SHP77 treated with DMSO at 0.1 percent for 48 hours (cell line): ENCODE data around the gene RANBP1.

Experiments
- DNase-seq: peaks from one replicate; lab custom pipeline; 2025; lab: John Stamatoyannopoulos, UW

The RANBP1 gene

DNA sequence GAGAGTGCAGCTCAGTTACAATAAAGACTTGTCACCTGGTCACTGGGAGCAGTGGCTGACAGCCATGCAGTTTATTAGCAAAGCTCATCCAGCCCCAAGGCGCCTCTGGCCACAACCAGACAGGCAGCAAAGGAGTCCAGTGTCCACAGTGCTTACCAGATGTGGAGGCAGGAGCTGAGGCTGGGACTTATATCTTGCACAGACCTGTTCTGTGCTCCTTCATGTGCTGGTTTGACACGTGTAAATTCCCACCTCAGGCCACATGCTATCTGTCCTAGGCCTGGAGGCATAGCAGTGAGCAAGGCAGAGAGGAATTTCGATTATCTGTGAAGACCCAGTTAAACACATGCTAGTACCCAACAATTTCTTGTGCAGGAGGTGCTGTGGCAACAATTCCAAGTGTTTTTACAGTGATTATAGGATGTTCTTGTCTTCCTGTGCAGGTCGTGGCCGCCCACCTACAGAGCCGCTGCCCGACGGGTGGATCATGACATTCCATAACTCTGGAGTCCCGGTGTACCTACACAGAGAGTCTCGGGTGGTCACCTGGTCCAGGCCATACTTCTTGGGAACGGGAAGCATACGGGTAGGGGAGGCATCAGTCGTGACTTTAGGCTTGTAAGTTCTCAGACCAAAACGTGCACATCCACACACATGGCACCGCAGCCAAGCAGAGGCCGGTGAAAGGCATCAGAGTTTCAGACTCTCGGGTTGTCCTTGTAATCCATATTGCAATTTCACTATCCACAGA, 26.5 kb upstream of the RANBP1 start:
- DNase-seq, result no peak

DNA sequence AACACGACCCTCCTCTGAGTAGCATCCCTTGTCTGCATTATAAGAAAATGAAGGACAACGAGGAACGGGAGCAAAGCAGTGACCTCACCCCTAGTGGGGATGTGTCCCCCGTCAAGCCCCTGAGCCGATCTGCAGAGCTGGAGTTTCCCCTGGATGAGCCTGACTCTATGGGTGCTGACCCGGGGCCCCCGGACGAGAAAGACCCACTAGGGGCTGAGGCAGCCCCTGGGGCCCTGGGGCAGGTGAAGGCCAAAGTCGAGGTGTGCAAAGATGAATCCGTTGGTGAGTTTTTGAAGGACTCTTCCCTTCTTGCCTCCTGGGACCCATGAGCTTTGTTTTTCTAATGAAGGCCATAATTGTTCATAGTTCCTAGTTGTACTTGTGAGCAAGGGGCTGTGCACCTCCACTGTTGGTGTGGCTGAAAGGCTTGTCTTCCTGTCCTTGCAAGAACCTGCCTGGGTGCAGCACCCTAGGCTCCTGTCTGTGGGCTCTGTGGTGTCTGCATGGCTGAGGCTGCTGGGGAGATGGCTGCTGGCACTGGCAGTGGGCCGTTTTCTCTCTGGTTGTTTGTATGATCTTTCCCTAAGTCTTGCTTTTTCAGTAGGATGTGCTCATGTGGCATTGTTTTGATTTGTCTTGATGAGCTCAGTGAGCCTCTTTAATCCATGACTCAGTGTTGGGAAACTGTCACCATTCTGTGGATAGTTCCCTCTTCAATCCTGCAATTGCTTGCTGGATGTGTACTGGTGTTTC, 25.8 kb upstream of the RANBP1 start:
- no peak for DNase-seq

DNA sequence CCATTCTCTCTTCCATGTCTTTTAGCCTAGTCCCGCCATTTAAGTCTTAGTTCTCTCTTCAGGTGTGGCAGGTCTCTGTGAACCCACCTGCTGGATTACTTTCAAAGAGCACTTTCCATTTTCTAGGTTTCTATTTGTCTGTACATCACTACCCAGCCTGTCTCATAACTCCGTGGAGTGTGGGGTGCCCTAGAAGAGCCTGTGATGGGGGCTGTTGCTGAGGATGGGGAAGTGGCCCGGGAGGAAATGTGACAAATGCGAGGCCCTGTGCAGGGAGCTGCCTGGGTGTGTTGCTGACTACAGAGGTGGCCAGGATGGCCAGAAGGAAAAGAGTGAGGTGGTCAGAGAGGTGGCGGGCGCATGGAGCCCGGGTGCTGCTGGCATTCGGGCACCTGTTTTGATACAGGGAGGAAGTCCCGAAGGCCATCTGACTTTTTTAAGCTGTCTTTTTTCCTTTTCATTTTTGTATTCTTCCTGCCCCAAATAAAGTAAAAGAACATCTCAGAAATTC, 25.1 kb upstream of the RANBP1 start:
- no peak for DNase-seq

DNA sequence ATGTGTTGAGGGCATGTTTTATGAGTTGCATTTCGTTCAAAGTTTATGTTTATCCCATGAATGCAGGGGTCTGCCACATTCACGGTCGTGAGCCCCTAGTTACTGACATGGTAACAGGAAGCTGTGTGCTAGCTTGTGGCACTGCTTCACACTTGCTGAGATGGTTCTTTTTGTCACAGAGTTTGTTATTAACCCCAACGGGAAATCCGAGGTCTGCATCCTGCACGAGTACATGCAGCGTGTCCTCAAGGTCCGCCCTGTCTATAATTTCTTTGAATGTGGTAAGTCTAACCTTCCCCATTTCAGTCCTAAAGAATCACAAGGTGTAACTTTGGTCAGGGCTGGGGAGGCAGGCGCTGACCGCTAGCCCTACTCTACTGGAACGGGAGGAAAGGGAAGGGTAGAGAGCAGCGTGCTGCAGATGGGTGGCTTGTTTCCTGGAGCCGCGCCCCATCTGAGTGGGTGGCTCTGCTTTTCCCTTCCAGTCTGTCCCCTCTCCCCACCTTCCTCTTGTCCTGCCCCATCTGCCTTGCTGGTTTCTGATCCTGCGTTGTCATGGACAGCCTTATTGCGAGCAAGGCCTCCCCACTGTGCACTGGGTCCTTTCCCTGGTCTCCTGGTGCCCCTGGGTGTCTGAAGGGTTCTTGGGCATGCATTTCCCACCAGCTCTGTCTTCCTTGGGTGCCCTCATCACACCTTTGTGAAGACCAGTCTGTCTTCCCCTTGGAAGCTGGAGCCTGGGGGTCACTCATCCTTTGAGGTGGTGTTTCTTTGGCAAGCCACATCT, 24.0 kb upstream of the RANBP1 start:
- no peak for DNase-seq

DNA sequence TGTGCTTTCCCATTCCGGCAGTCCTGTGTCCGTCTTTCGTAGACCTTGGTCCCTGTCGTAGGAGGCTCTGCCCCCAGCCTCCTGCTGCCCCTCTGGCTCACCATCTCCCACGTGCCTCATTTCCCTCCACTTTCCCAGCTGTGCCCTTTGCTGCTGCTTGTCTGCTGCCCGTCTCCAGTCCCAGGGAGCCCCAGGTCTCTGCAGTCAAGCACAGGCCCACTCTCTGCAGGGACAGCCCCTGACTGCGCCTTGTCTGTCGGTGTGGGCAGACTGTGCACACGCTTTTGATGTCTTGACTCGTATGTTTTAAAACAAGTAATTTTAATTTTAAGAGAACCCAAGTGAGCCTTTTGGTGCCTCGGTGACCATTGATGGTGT, 23.4 kb upstream of the RANBP1 start:
- DNase-seq, result no peak

DNA sequence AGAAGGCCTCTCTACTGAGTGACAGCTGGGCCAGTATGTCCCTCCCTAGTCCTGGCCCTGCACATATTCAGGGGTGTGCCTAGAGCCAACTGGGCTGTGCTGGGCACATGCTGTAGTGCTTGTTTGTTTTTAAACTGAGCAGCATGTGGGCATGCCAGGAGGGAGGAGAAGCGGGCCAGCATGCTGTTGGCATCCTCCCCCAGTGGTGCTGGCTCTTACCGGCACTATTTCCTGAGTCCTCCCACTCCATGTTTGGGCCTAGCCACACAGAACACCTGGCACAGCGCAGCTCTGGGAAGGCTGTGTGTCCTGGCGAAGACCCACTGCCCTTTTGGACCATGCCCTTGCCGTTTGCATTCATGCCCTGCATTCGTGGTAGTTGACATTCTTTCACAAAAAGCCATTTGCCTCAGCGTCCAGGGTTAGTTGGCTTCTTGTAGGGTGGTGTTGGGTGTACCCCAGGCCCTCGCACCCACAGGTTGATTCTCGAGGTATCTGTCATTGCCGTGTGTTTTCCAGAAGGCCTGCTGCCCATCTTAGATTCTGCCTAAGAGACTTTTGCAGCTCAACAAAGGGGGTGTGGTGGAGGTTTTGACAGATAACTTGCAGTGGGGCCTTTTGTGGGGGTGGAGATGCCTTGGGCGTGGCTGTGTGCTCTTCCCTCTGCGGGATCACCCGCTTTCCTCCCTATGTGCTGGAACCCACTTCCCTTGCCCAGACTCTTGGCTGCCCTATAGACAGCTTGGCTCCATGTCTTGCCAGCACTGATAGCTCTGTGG, 22.3 kb upstream of the RANBP1 start:
- no peak for DNase-seq

DNA sequence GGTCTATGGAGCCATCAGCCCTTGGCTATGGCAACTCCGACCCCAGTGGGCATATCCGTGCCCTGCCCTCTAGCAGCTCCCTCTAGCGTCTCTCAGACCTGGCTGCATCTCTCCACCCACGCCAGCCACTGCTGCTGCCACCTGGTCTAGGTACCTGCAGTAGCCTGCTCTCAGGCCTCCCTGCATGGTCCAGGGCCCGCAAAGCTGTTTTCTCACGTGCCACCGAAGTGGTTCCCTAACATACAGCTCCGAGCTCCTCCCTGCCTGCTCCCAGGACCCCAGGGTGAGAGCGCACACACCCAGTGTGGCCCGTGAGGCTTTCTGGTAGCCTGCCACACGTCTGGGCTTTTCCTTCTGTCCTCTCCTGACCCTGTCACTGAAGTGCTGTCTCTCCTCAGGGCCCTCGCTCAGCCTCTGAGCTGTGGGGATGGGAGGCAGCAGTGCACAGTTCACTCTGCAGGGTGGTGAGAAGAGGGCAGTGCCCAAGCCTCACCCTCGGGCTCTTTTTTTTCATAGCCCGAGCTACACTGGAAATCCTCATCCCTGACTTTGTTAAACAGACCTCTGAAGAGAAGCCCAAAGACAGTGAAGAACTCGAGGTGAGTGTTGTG, 21.6 kb upstream of the RANBP1 start:
- no peak for DNase-seq

DNA sequence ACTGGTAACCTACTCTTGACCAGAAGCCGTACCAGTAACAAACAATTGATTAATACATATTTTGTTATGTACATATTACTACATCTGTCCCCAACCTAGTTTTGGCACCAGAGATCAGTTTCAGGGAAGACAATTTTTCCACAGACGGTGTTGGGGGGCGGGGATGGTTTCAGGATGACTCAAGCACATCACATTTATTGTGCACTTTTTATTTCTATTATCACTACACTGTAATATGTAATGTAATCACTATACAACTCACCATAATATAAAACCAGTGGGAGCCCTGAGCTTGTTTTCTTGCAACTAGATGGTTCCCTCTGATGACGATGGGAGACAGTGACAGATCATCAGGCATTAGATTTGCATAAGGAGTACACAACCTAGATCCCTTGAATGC, 20.4 kb upstream of the RANBP1 start:
- DNase-seq, result no peak

DNA sequence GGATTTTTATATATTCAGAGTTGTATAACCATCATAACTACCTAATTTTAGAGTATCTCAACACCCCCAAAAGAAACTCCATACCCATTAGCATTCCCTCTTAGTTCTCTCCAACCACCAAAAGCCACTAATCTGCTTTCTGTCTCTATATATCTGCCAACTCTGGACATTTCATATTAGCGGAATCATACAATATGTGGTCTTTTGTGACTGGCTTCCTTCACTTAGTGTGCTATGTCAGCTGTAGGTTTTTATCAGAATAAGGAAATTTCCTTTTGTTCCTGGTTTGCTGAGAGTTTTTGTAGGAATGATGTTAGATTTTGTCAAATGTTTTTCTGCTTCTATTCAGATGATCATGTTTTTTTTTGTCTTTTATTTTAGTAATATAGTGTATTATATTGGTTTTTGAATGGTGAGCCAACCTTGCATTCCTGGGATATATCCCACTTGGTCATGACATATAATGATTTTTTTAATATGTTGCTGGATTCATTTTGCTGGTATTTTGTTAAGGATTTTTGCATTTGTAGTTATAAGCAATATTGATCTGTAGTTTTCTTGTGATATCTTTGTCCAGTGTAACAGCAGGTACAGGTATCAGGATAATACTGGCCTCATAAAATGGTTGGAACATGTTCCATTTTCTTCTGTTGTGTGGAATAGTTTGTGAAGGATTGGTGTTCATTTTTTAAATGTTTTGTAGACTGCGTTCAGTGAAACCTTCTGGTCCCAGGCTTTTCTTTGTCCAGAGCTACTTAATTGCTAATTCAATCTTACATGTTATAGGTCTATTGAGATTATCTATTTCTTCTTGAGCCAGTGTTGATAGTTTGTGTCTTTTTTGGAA, 19.1 kb upstream of the RANBP1 start:
- DNase-seq, result no peak

DNA sequence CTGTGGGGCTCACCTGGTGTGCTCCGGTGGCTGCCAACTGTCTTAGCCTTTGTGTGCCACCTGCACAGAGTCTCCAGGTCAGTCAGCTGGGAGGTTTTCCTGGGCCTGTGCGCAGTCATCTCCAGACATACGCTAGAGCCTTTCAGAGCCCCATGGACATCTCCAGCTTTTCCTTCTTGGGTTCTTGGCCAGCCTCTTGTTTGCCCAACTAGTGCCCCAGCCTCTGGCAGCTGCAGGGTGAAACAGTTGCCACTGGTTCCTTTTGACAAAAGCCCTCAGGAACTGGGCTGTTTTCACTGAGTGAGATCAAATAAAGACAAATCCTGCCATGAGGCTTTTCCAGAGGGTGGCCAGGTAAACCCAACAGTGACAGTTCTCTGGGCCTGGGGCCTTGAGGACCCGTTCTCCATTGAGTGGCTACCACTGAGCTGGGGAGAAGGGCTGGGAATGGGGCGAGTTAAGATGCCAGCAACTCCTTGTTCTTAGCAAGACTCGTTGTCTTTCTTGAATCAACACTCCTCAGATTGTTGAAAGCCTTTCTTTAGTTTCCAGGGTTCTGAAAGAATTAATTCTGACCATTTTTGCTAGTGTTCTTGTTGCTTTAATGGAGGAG, 16.7 kb upstream of the RANBP1 start:
- no peak for DNase-seq

DNA sequence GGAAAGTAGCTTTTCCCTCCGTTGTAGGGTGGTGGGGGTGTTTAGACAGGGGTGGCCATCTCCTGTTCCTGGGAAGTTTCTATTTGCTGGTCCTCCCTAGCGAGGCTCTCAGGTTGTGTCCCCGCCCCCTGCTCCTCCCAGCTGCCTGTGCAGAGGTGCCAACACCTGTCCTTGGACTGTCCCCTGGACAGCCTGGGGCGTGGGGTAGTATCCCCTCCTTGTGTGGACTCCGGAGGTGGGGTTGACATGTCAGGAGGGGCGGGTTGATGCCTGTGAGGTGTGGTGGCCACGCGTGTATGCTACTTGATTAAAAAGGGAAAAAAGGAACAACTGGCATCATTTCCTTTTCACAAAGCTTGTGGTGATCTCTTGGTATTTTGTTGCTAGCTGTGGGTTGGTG, 14.3 kb upstream of the RANBP1 start:
- no peak for DNase-seq

DNA sequence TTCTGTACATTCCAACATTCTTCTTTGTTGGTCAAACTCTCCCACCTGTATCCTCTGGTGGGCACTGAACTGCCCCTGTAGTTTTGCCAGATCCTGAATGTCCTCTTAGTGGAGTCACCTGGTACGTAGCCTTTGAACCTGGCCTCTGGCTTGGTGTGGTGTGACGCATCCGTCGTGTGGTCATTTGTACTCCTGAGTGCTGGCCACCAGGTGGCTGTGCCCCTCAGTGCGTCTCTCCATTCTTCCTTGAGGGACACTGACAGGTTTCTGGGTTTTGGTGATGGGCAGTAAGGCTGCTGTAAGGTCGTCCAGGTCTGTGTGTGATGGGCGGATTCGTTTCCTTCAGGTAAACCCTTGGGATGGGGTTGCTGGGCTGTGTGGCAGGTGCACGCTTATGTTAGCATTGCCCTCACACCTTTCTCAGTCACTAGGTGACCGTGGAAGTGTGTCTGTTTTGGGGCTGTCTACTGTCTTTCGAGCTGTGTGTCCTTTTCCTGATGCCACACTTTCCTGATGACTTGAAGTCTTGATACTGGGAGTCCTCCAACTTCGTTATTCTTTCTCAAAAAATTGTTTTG, 13.6 kb upstream of the RANBP1 start:
- no peak for DNase-seq

DNA sequence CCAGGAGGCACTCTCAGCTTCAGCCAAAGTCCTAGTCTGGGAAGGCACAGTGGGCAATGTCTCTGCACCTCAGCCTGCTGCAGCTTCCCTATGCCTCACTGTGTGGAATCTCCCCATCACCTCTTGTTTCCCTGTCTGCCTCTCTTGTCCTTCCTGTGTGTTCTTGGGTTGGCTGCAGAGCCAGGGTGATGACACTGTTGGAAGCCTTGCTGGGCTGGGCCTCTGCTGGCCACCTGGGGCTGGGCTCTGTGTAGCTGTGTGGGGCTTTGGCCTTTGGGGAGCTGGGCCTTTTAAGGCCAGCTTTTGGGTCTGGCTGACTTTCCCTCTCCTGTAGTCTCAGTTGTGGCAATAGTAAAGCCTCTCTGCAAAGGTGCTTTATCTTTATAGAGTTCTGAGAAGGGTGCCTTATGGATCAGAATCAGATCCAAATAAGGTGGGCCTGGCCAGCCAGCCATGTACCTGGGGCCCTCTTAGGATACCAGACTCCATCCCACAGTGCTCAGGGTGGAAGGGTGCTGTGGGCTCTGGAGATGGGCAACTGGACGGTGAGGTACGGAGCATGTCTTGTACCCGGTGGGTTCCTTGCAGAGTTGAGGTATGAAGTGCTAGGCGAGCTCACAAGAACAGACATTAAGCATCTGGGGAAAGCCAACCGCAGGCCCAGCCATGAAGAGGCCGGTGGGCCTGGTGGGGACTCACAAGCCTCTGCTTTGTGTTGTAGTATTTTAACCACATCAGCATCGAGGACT, 10.3 kb upstream of the RANBP1 start:
- no peak for DNase-seq

DNA sequence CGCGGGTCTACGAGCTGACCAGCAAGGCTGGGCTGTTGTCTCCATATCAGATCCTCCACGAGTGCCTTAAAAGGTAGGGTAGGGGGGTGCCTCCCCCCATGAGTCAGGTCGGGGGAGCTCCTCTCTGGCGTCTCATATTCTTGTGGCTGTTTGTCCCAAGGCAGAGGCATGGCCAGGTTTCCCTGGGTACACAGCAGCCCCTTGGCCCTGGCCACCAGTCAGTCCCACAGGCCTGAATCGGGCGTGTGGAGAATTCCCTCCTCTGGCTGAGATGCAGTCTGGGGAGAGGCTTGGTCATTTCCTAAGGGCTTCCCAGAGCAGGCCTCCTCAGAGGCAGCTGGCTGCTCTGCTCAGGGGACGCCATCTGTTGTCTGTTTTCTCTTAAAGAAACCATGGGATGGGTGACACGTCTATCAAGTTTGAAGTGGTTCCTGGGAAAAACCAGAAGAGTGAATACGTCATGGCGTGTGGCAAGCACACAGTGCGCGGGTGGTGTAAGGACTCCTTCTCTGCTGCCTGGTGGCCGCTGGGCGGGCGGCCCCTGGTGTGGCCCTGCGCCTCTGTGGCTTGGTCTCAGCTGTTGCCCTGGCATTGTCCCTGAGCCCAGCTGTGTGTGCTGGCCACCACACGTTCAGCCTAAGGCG, 9.6 kb upstream of the RANBP1 start:
- DNase-seq, result no peak

DNA sequence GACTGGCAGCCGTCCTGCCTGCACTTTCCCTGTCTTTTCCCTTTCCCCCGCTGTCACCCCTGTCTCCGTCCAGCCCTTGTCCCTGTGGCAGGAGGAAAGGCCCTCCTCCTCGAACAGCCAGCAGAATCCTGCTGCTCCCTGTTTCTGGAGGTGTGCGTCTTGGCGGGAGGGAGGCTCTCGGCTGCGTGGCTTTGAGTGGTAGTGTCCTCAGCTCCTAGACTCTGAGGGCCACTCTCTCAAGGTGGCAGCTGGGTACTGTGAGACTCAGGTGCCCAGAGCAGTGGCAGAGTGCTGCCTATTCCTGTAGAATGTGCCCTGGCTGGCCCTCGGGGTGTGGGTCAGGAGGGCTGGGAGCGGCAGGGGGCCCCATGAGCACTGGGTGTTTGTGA, 9.1 kb upstream of the RANBP1 start:
- DNase-seq, result no peak

DNA sequence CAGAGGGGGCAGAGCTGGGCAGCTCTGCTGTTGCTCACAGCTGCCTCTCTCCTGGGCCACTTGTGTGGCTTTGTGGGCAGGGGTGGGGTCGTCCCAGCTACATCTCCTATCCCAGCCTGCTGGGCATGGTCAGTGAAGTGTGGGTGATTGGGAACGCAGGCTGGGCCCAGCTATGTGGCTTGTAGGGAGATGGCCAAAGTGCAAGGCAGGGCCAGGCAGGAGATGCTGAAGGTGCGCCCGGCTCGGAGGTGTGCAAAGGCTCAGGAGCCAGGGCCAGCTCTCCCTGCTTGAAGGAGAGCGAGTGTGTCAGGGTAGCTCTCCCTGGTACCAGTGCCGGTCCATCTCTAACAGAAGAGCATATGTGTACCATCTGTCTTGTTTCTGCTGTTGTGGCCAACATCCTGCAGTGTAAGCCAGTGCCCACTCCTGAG, 8.4 kb upstream of the RANBP1 start:
- no peak for DNase-seq

DNA sequence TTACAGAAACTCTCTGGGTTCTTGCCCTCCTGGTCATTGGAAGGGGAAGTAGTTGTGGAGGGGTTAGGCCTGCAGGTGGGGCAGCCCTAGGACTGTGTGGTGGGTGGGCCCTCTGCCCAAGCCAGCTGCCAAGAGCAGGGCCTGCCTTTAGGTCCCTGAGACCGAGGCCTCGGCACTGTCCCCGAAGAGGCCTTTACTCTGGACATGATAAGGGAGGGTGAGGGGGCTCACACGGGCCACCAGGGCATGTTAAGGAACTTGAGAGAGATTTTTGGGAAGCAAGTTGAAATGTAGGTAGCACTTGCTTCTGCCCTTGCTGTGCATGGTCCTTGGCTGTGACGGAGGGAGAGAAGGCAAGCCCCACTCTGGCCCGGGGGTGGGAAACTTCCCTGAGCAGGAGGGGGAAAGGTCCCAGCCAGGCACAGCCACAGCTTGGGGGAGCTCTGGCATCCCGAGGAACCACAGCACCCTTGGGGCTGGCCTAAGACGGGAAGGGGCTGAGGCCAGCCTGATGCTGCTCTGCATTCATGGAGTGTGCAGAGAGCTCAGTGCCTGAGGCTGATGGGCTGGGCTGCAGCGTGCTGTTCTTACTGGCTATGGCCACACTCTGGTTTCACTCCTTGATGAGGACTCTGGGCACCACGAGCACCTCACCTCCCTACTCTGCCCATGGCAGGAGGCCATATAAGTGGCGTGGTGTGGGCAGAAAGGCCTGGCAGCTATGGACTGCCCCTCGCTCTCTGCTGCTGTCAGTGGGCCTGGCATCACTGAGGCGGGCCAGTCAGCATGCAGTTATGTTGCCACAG, 7.8 kb upstream of the RANBP1 start:
- DNase-seq, result no peak
